Panc1 (cell line): ENCODE measurements around the gene HLA-DOA. TPM values are rescaled to one million over a fixed set of nuclear protein-coding genes. Genes with fewer than 3 reads are reported as not detected.

Experiments
- ATAC-seq: fragments of 200-7000 bp; cut with Tn5 transposase; 2 replicates; pipeline ENCODE4 v1.9.1; 2020; ENCODE audit warnings: mild to moderate bottlenecking, moderate library complexity
- BruUV-seq: library from RNA; stranded (reverse); fragments of 400-500 nt; replicated peaks from 2 replicates; lab custom pipeline; 2021; lab: Mats Ljungman, UMichigan
- CTCF ChIA-PET: fragments of 300-600 bp; sonication (Branson Sonifier 250); formaldehyde crosslinking; loops from one replicate; lab custom pipeline; 2022; ENCODE audit warnings: antibody characterized with exemption; lab: Charles Lee
- POLR2A ChIA-PET: fragments of 300-600 bp; sonication (Branson Sonifier 250); formaldehyde crosslinking; loops from one replicate; lab custom pipeline; 2022; ENCODE audit warnings: antibody characterized with exemption; lab: Charles Lee
- DNase-seq: peaks from one replicate; pipeline ENCODE4 v3.0.0-alpha.2; 2010; ENCODE audit warnings: low read depth, low spot score
- H3K27ac ChIP-seq: 2 replicates; pipeline ENCODE4 v1.5.1; 2011; ENCODE audit warnings: mild to moderate bottlenecking, low read length, inconsistent platforms
- H3K27me3 ChIP-seq: fragments of 200-500 bp; sonication (Bioruptor generic); 2 replicates; pipeline ENCODE4 v1.6.0; 2014; ENCODE audit warnings: low read length, inconsistent platforms; ENCODE audit not compliant: control insufficient read depth, insufficient read depth
- H3K36me3 ChIP-seq: fragments of 200-500 bp; sonication (Bioruptor generic); 2 replicates; pipeline ENCODE4 v1.5.1; 2014; ENCODE audit warnings: inconsistent platforms, mild to moderate bottlenecking, low read length, moderate library complexity; ENCODE audit not compliant: control insufficient read depth, insufficient read depth
- H3K4me1 ChIP-seq: 2 replicates; pipeline ENCODE4 v1.5.1; 2011; ENCODE audit warnings: inconsistent platforms, mild to moderate bottlenecking, low read length, moderate library complexity; ENCODE audit not compliant: control insufficient read depth, insufficient read depth
- H3K4me3 ChIP-seq, 2 experiments: 2 replicates each; pipeline ENCODE4 v1.5.1; 2011 to 2012; ENCODE audit warnings: low read depth in 2 of 2, low read length in 2 of 2, mild to moderate bottlenecking in 2 of 2, inconsistent platforms in 1 of 2, moderate library complexity in 1 of 2
- H3K9me3 ChIP-seq: fragments of 200-500 bp; sonication (Bioruptor generic); 2 replicates; pipeline ENCODE4 v1.5.1; 2014; ENCODE audit warnings: low read depth, mild to moderate bottlenecking, inconsistent platforms, low read length, moderate library complexity; ENCODE audit not compliant: control insufficient read depth, insufficient read depth
- POLR2AphosphoS5 ChIP-seq: IDR thresholded peaks from 2 replicates; pipeline ENCODE4 v1.6.1; 2012; ENCODE audit warnings: mild to moderate bottlenecking, low read depth, low read length, moderate library complexity
- SIN3A ChIP-seq: IDR thresholded peaks from 2 replicates; pipeline ENCODE4 v1.6.1; 2012; ENCODE audit warnings: low read depth, mild to moderate bottlenecking, low read length, moderate library complexity, borderline replicate concordance; ENCODE audit not compliant: insufficient read depth
- TCF7L2 ChIP-seq: IDR thresholded peaks from 2 replicates; pipeline ENCODE4 v1.6.1; 2011; ENCODE audit warnings: mild to moderate bottlenecking, low read depth, low read length, inconsistent platforms
- in situ Hi-C: cut with HindIII; loops from 2 replicates; pipeline ENCODE4 v1.10.0; 2016; ENCODE audit warnings: low sequenced_read_pairs, low pct_unique_long_range_greater_than_20kb
- intact Hi-C: fragments of 100-400 bp; cut with micrococcal nuclease; formaldehyde crosslinking; loops from one replicate; pipeline ENCODE4 v1.10.0; 2022; ENCODE audit not compliant: unreplicated experiment
- total RNA-seq: library from RNA; stranded (reverse); gene quantifications from one replicate; pipeline ENCODE4 v1.2.1, GENCODE V29; 2021; ENCODE audit not compliant: unreplicated experiment
- TF ChIP-seq, protein P1 (sequence below): fragments of 450-650 bp; IDR thresholded peaks from 2 replicates; pipeline ENCODE4 v1.5.1; 2017; ENCODE audit warnings: mild to moderate bottlenecking
- TF ChIP-seq, protein P2 (sequence below), 2 experiments: IDR thresholded peaks; 2 replicates each; pipeline ENCODE4 v1.6.1; 2011 to 2012; ENCODE audit warnings: low read depth in 2 of 2, control low read depth in 1 of 2, low read length in 1 of 2, mild to moderate bottlenecking in 1 of 2, moderate library complexity in 1 of 2; ENCODE audit not compliant: insufficient read depth in 1 of 2

HLA-DOA gene
- total RNA-seq, 1 experiment from 2014 or later, result 0.08 TPM

GRCh38 chr6:32995448-32995847, 13.9 kb downstream of the HLA-DOA start:
- no peaks in the 10 kb centered on the region for H3K4me1 ChIP-seq
- TF ChIP-seq, protein P1, sequence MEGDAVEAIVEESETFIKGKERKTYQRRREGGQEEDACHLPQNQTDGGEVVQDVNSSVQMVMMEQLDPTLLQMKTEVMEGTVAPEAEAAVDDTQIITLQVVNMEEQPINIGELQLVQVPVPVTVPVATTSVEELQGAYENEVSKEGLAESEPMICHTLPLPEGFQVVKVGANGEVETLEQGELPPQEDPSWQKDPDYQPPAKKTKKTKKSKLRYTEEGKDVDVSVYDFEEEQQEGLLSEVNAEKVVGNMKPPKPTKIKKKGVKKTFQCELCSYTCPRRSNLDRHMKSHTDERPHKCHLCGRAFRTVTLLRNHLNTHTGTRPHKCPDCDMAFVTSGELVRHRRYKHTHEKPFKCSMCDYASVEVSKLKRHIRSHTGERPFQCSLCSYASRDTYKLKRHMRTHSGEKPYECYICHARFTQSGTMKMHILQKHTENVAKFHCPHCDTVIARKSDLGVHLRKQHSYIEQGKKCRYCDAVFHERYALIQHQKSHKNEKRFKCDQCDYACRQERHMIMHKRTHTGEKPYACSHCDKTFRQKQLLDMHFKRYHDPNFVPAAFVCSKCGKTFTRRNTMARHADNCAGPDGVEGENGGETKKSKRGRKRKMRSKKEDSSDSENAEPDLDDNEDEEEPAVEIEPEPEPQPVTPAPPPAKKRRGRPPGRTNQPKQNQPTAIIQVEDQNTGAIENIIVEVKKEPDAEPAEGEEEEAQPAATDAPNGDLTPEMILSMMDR, result no peak
- TF ChIP-seq SIN3A, result no peak
- no peak for TF ChIP-seq TCF7L2
- TF ChIP-seq POLR2AphosphoS5, result no peak
- TF ChIP-seq, protein P2, sequence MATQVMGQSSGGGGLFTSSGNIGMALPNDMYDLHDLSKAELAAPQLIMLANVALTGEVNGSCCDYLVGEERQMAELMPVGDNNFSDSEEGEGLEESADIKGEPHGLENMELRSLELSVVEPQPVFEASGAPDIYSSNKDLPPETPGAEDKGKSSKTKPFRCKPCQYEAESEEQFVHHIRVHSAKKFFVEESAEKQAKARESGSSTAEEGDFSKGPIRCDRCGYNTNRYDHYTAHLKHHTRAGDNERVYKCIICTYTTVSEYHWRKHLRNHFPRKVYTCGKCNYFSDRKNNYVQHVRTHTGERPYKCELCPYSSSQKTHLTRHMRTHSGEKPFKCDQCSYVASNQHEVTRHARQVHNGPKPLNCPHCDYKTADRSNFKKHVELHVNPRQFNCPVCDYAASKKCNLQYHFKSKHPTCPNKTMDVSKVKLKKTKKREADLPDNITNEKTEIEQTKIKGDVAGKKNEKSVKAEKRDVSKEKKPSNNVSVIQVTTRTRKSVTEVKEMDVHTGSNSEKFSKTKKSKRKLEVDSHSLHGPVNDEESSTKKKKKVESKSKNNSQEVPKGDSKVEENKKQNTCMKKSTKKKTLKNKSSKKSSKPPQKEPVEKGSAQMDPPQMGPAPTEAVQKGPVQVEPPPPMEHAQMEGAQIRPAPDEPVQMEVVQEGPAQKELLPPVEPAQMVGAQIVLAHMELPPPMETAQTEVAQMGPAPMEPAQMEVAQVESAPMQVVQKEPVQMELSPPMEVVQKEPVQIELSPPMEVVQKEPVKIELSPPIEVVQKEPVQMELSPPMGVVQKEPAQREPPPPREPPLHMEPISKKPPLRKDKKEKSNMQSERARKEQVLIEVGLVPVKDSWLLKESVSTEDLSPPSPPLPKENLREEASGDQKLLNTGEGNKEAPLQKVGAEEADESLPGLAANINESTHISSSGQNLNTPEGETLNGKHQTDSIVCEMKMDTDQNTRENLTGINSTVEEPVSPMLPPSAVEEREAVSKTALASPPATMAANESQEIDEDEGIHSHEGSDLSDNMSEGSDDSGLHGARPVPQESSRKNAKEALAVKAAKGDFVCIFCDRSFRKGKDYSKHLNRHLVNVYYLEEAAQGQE (IDR thresholded peaks at IDR 0.05; ENCODE audit: insufficient read depth in 1 of 2, low read depth in 2 of 2, low read length in 1 of 2), result no peak
- DNase-seq (no peak), ATAC-seq (no peak)
- CTCF ChIA-PET, result no interaction called here
- H3K4me3 ChIP-seq, result no peak overlapping the region
- H3K36me3 ChIP-seq, result no peaks in the 10 kb centered on the region
- intact Hi-C loops, result no loop called here
- no TSS peak for BruUV-seq
- in situ Hi-C loops, result no loop called here
- H3K27me3 ChIP-seq, result peaks cover 6% of the 10 kb centered on the region; the same call in 1 of the 2 replicates
- POLR2A ChIA-PET, result no interaction called here
- no peak overlapping the region for H3K27ac ChIP-seq
- H3K9me3 ChIP-seq, result no peaks in the 10 kb centered on the region

GRCh38 chr6:32993363-32993973, 15.9 kb downstream of the HLA-DOA start:
- no peaks in the 10 kb centered on the region for H3K4me1 ChIP-seq
- POLR2A ChIA-PET, result no interaction called here
- H3K27ac ChIP-seq, result no peak overlapping the region
- no peaks in the 10 kb centered on the region for H3K36me3 ChIP-seq
- intact Hi-C loops (no loop called here), in situ Hi-C loops (no loop called here)
- H3K9me3 ChIP-seq, result no peaks in the 10 kb centered on the region
- DNase-seq (no peak), ATAC-seq (no peak)
- H3K4me3 ChIP-seq, result no peak overlapping the region
- CTCF ChIA-PET, result interaction anchor here (0.7 kb wide), 1 partner anchor 22 kb away, joined by 9 read pairs; no protein-coding TSS in a partner anchor
- TF ChIP-seq SIN3A, result no peak
- TF ChIP-seq TCF7L2, result no peak
- TF ChIP-seq POLR2AphosphoS5, result no peak
- TF ChIP-seq, protein P1, result no peak
- TF ChIP-seq, protein P2 (IDR thresholded peaks at IDR 0.05; ENCODE audit: insufficient read depth in 1 of 2, low read depth in 2 of 2, low read length in 1 of 2), result no peak
- H3K27me3 ChIP-seq, result peaks cover 6% of the 10 kb centered on the region; the same call in 1 of the 2 replicates
- no TSS peak for BruUV-seq
